Measurements from ENCODE around the gene LRRC23. TPM values are rescaled to one million over a fixed set of nuclear protein-coding genes. Genes with fewer than 3 reads are reported as not detected.

The LRRC23 gene
- total and polyA plus RNA-seq, 2 experiments from 2014 or later, result 2.4 to 9.1 TPM

GRCh38 chr12:6950401-6950801, 45.8 kb downstream of the LRRC23 start:
- H3K79me2 ChIP-seq (replicated peaks; ENCODE audit: insufficient read depth), result no peaks in the 10 kb centered on the region
- H3F3A ChIP-seq (replicated peaks; ENCODE audit: low read depth), result peaks cover 14% of the 10 kb centered on the region
- H3K4me2 ChIP-seq, result no peak overlapping the region
- H3K36me3 ChIP-seq (ENCODE audit: insufficient read depth), result no peaks in the 10 kb centered on the region
- no peak for ATAC-seq
- no peak for DNase-seq (ENCODE audit: low spot score)
- H2AFZ ChIP-seq, result no peak overlapping the region
- H3K4me3 ChIP-seq, result no peak overlapping the region
- H3K9me3 Mint-ChIP-seq, result no peaks in the 10 kb centered on the region
- H3K27me3 ChIP-seq (ENCODE audit: insufficient read depth), result no peaks in the 10 kb centered on the region
- TF ChIP-seq, protein P1, sequence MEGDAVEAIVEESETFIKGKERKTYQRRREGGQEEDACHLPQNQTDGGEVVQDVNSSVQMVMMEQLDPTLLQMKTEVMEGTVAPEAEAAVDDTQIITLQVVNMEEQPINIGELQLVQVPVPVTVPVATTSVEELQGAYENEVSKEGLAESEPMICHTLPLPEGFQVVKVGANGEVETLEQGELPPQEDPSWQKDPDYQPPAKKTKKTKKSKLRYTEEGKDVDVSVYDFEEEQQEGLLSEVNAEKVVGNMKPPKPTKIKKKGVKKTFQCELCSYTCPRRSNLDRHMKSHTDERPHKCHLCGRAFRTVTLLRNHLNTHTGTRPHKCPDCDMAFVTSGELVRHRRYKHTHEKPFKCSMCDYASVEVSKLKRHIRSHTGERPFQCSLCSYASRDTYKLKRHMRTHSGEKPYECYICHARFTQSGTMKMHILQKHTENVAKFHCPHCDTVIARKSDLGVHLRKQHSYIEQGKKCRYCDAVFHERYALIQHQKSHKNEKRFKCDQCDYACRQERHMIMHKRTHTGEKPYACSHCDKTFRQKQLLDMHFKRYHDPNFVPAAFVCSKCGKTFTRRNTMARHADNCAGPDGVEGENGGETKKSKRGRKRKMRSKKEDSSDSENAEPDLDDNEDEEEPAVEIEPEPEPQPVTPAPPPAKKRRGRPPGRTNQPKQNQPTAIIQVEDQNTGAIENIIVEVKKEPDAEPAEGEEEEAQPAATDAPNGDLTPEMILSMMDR (conservative IDR thresholded peaks at IDR 0.05; ENCODE audit: low read depth in 2 of 2), result peak; percentile 16 to 25; a peak in 1 of 4 replicates
- TF ChIP-seq NANOG (IDR thresholded peaks at IDR 0.05; ENCODE audit: borderline replicate concordance), result no peak
- peaks cover 23% of the 10 kb centered on the region for H3K4me1 ChIP-seq (ENCODE audit: insufficient read depth)
- H3K27ac Mint-ChIP-seq, result no peak overlapping the region
- no peak overlapping the region for H3K4me3 Mint-ChIP-seq
- H3K36me3 Mint-ChIP-seq (ENCODE audit: low read depth), result no peaks in the 10 kb centered on the region
- peaks cover 33% of the 10 kb centered on the region for H3K27me3 Mint-ChIP-seq (ENCODE audit: insufficient read depth, low read depth, poor library complexity)
- no peak overlapping the region for H3K27ac ChIP-seq (ENCODE audit: low read depth)
- no peaks in the 10 kb centered on the region for H3K9me2 ChIP-seq (ENCODE audit: insufficient read depth)
- no peaks in the 10 kb centered on the region for H4K20me1 ChIP-seq (replicated peaks; ENCODE audit: insufficient read depth)
- H3K4me1 Mint-ChIP-seq, result peaks cover 44% of the 10 kb centered on the region

DNA sequence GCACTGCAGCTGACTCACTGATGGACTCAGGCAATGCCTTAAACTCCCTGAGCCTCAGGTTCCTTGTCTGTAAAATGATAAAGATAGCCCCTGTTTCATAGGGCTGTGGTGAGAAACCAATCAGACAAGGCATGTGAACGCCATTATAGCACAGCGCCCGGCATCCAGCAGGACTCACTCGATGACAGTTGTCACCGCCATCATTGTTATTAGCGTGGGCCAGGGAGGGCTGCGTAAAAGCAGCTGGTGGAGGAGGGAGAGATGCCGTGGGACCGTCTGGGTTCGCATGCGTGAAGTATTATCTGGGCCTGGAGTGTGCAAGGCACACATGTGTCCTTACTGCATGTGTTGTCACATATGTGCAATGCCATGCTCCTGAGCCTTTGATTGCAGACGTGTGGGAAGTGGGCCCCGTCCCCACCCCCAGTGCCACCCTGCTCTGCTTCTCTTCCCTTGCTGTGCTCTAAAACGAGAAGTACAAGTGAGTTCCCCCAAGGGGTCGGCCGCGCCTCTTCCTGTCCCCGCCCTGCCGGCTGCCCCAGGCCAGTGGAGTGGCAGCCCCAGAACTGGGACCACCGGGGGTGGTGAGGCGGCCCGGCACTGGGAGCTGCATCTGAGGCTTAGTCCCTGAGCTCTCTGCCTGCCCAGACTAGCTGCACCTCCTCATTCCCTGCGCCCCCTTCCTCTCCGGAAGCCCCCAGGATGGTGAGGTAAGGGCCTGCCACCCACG, 46.4 kb downstream of the LRRC23 start, which contains the start of gene PTPN6:
TSS of gene PTPN6 (plus strand) at position 546 of the 730 bp plus-strand sequence. CDS start at position 703, 157 bp downstream.
- Mint-ChIP-seq H3K27me3 (ENCODE audit: insufficient read depth, low read depth, poor library complexity) (peaks cover 27% of the 10 kb centered on the region), H3K9me3 (no peaks in the 10 kb centered on the region), H3K4me1 (peaks cover 38% of the 10 kb centered on the region), H3K4me3 (no peak within 1 kb of the TSS), H3K36me3 (ENCODE audit: low read depth) (no peaks in the 10 kb centered on the region), H3K27ac (no peak within 1 kb of the TSS; the same call in 1 of the 2 replicates)
- no peaks in the 10 kb centered on the region for H3K27me3 ChIP-seq (ENCODE audit: insufficient read depth)
- no peak within 1 kb of the TSS for H3K4me3 ChIP-seq
- no peaks in the 10 kb centered on the region for H3K9me2 ChIP-seq (ENCODE audit: insufficient read depth)
- peaks cover 18% of the 10 kb centered on the region for H3K4me1 ChIP-seq (ENCODE audit: insufficient read depth)
- no peak for TF ChIP-seq CREB1 (CRISPR knock-in tag; IDR thresholded peaks at IDR 0.05; ENCODE audit: low read depth)
- no peak for TF ChIP-seq POLR2AphosphoS5 (IDR thresholded peaks at IDR 0.05; ENCODE audit: low read depth)
- no peak for TF ChIP-seq ZNF462 (CRISPR knock-in tag; IDR thresholded peaks at IDR 0.05)
- TF ChIP-seq EZH2 (IDR thresholded peaks at IDR 0.05; ENCODE audit: low read depth, unreplicated experiment), result no peak
- H3K4me2 ChIP-seq, result no peak within 1 kb of the TSS
- H3K27ac ChIP-seq (ENCODE audit: low read depth), result no peak within 1 kb of the TSS
- no peaks in the 10 kb centered on the region for H3K36me3 ChIP-seq (ENCODE audit: insufficient read depth)
- H4K20me1 ChIP-seq (replicated peaks; ENCODE audit: insufficient read depth), result no peaks in the 10 kb centered on the region
- ATAC-seq, result no peak
- H2AFZ ChIP-seq, result no peak within 1 kb of the TSS
- no peaks in the 10 kb centered on the region for H3K79me2 ChIP-seq (replicated peaks; ENCODE audit: insufficient read depth)
- H3F3A ChIP-seq (replicated peaks; ENCODE audit: low read depth), result peaks cover 8% of the 10 kb centered on the region; the same call in 1 of the 2 replicates
- DNase-seq (ENCODE audit: low spot score), result no peak

Measured in GM23338 (cell line).